A549 (cell line): ENCODE measurements around the gene COBL.

Experiments used
- CHD2 ChIP-seq: fragments of 150-350 bp; IDR thresholded peaks from 2 replicates; pipeline ENCODE4 v1.6.1; 2014; ENCODE audit warnings: low read length; ENCODE audit not compliant: partially characterized antibody
- CHD4 ChIP-seq: fragments of 200-600 bp; sonication (generic); IDR thresholded peaks from 2 replicates; pipeline ENCODE4 v1.6.1; 2016; ENCODE audit warnings: antibody characterized with exemption, mild to moderate bottlenecking, borderline replicate concordance
- EP300 ChIP-seq, 2 experiments: fragments of >200 bp; sonication (Bioruptor Twin); formaldehyde crosslinking; IDR thresholded peaks; 2 replicates in 1 of 2; 3 replicates in 1 of 2; pipeline ENCODE4 v1.6.1; 2016 to 2017
- FOSL2 ChIP-seq, 2 experiments: fragments of 450-650 bp in 1 of 2; fragments of >200 bp in 1 of 2; sonication (Bioruptor Twin) in 1 of 2; formaldehyde crosslinking; IDR thresholded peaks; 2 replicates each; pipeline versions ENCODE4 v1.5.0 to v1.6.1; 2016 to 2020; ENCODE audit warnings: mild to moderate bottlenecking in 1 of 2, moderate library complexity in 1 of 2
- POLR2A ChIP-seq: IDR thresholded peaks from 2 replicates; pipeline ENCODE4 v1.6.1; 2012; ENCODE audit warnings: mild to moderate bottlenecking, low read length
- POLR2AphosphoS2 ChIP-seq: conservative IDR thresholded peaks from 2 replicates; pipeline ENCODE4 v1.6.1; 2012; ENCODE audit warnings: low read length, improper control_type of control experiment, inconsistent platforms
- TF ChIP-seq, protein P1 (sequence below): fragments of >200 bp; sonication (Bioruptor Twin); formaldehyde crosslinking; IDR thresholded peaks from 3 replicates; pipeline ENCODE4 v1.5.1; 2016
- TF ChIP-seq, protein P2 (sequence below): fragments of 200-600 bp; sonication (generic); IDR thresholded peaks from 2 replicates; pipeline ENCODE4 v1.6.1; 2016; ENCODE audit warnings: antibody characterized with exemption, mild to moderate bottlenecking, moderate library complexity
- TF ChIP-seq, protein P3 (sequence below): IDR thresholded peaks from 2 replicates; pipeline ENCODE4 v1.6.1; 2012; ENCODE audit warnings: low read depth, borderline replicate concordance
- TF ChIP-seq, protein P4 (sequence below): fragments of 150-350 bp; IDR thresholded peaks from 2 replicates; pipeline ENCODE4 v1.6.1; 2014; ENCODE audit warnings: low read depth, mild to moderate bottlenecking, low read length

DNA sequence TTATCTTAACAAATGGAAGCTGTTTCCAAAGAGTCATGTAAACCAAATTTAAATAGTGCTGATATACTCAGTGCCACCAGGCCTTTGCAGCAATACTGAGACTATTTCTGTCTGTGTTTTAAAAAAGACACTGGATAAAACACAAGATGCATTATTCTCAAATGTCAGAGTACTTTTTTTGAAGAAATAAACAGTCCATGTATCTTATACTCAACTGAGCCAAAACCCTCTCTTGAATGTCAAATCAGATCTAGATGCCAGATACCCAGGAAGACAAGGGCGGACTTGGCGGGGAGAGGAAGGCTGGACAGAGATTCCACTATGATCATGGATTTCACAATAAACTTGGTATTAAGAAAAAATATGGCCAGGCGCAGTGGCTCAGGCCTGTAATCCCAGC is 127.6 kb downstream of the COBL start:
- TF ChIP-seq, protein P1, sequence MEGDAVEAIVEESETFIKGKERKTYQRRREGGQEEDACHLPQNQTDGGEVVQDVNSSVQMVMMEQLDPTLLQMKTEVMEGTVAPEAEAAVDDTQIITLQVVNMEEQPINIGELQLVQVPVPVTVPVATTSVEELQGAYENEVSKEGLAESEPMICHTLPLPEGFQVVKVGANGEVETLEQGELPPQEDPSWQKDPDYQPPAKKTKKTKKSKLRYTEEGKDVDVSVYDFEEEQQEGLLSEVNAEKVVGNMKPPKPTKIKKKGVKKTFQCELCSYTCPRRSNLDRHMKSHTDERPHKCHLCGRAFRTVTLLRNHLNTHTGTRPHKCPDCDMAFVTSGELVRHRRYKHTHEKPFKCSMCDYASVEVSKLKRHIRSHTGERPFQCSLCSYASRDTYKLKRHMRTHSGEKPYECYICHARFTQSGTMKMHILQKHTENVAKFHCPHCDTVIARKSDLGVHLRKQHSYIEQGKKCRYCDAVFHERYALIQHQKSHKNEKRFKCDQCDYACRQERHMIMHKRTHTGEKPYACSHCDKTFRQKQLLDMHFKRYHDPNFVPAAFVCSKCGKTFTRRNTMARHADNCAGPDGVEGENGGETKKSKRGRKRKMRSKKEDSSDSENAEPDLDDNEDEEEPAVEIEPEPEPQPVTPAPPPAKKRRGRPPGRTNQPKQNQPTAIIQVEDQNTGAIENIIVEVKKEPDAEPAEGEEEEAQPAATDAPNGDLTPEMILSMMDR = no peak
- TF ChIP-seq EP300 (IDR thresholded peaks at IDR 0.05) = no peak
- TF ChIP-seq, protein P2, sequence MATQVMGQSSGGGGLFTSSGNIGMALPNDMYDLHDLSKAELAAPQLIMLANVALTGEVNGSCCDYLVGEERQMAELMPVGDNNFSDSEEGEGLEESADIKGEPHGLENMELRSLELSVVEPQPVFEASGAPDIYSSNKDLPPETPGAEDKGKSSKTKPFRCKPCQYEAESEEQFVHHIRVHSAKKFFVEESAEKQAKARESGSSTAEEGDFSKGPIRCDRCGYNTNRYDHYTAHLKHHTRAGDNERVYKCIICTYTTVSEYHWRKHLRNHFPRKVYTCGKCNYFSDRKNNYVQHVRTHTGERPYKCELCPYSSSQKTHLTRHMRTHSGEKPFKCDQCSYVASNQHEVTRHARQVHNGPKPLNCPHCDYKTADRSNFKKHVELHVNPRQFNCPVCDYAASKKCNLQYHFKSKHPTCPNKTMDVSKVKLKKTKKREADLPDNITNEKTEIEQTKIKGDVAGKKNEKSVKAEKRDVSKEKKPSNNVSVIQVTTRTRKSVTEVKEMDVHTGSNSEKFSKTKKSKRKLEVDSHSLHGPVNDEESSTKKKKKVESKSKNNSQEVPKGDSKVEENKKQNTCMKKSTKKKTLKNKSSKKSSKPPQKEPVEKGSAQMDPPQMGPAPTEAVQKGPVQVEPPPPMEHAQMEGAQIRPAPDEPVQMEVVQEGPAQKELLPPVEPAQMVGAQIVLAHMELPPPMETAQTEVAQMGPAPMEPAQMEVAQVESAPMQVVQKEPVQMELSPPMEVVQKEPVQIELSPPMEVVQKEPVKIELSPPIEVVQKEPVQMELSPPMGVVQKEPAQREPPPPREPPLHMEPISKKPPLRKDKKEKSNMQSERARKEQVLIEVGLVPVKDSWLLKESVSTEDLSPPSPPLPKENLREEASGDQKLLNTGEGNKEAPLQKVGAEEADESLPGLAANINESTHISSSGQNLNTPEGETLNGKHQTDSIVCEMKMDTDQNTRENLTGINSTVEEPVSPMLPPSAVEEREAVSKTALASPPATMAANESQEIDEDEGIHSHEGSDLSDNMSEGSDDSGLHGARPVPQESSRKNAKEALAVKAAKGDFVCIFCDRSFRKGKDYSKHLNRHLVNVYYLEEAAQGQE = no peak
- TF ChIP-seq, protein P3, sequence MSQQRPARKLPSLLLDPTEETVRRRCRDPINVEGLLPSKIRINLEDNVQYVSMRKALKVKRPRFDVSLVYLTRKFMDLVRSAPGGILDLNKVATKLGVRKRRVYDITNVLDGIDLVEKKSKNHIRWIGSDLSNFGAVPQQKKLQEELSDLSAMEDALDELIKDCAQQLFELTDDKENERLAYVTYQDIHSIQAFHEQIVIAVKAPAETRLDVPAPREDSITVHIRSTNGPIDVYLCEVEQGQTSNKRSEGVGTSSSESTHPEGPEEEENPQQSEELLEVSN = no peak
- TF ChIP-seq, protein P4, sequence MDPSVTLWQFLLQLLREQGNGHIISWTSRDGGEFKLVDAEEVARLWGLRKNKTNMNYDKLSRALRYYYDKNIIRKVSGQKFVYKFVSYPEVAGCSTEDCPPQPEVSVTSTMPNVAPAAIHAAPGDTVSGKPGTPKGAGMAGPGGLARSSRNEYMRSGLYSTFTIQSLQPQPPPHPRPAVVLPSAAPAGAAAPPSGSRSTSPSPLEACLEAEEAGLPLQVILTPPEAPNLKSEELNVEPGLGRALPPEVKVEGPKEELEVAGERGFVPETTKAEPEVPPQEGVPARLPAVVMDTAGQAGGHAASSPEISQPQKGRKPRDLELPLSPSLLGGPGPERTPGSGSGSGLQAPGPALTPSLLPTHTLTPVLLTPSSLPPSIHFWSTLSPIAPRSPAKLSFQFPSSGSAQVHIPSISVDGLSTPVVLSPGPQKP = no peak
- TF ChIP-seq POLR2AphosphoS2 = no peak
- no peak for TF ChIP-seq CHD4
- TF ChIP-seq POLR2A = no peak
- TF ChIP-seq FOSL2 (IDR thresholded peaks at IDR 0.05) = no peak
- TF ChIP-seq FOSL2 (CRISPR knock-in tag; IDR thresholded peaks at IDR 0.05) = no peak
- no peak for TF ChIP-seq CHD2
